SK-N-SH (cell line): ENCODE results near the gene GLIPR1L1.

Experiments used
- CTCF ChIP-seq: fragments of 200-600 bp; sonication (generic); IDR thresholded peaks from 2 replicates; pipeline ENCODE4 v1.6.1; 2017; ENCODE audit warnings: antibody characterized with exemption, mild to moderate bottlenecking, moderate library complexity
- ELF1 ChIP-seq: IDR thresholded peaks from 2 replicates; pipeline ENCODE4 v1.4.0; 2012
- EP300 ChIP-seq, 2 experiments: IDR thresholded peaks; 2 replicates each; pipeline versions ENCODE4 v1.4.0 to v1.6.1; 2012; ENCODE audit warnings: borderline replicate concordance in 1 of 2, low read depth in 1 of 2, low read length in 1 of 2
- MXI1 ChIP-seq: IDR thresholded peaks from 2 replicates; pipeline ENCODE4 v1.6.1; 2012; ENCODE audit warnings: mild to moderate bottlenecking, low read depth, low read length, improper control_type of control experiment
- NRF1 ChIP-seq: IDR thresholded peaks from 2 replicates; pipeline ENCODE4 v1.6.1; 2012; ENCODE audit warnings: low read depth, mild to moderate bottlenecking, low read length
- RAD21 ChIP-seq: IDR thresholded peaks from 2 replicates; pipeline ENCODE4 v1.6.1; 2012; ENCODE audit warnings: mild to moderate bottlenecking, low read length
- RFX5 ChIP-seq: IDR thresholded peaks from 2 replicates; pipeline ENCODE4 v1.6.1; 2012; ENCODE audit warnings: mild to moderate bottlenecking, improper control_type of control experiment, low read length
- SMC3 ChIP-seq: IDR thresholded peaks from 2 replicates; pipeline ENCODE4 v1.6.1; 2012; ENCODE audit warnings: low read depth, low read length, improper control_type of control experiment
- TAF1 ChIP-seq: IDR thresholded peaks from 2 replicates; pipeline ENCODE4 v1.6.1; 2012; ENCODE audit warnings: low read depth, mild to moderate bottlenecking, low read length, moderate library complexity, borderline replicate concordance
- YY1 ChIP-seq: IDR thresholded peaks from 2 replicates; pipeline ENCODE4 v1.4.0; 2012; ENCODE audit warnings: low read depth, mild to moderate bottlenecking

GRCh38 chr12:75404231-75404630 is 69.8 kb downstream of the GLIPR1L1 start:
- TF ChIP-seq CTCF (no peak), RFX5 (no peak), EP300 (IDR thresholded peaks at IDR 0.05; ENCODE audit: borderline replicate concordance in 1 of 2, low read depth in 1 of 2, low read length in 1 of 2) (no peak), TAF1 (no peak), RAD21 (no peak), SMC3 (no peak), YY1 (no peak), NRF1 (no peak), MXI1 (no peak), ELF1 (no peak)
